Dendritic cell treated with granulocyte-macrophage colony-stimulating factor and Interleukin-4, amounts not matched to agents 40 ng/mL and 50 ng/mL, for 4 days (primary cell): ENCODE results near the gene PEX14.

ENCODE experiments used
- H3K27ac Mint-ChIP-seq: one replicate; pipeline ENCODE4 v1.8.0; 2022; ENCODE audit warnings: mild to moderate bottlenecking, mixed read lengths
- H3K27me3 Mint-ChIP-seq: one replicate; pipeline ENCODE4 v1.8.0; 2022; ENCODE audit warnings: mild to moderate bottlenecking, mixed read lengths
- H3K36me3 Mint-ChIP-seq: one replicate; pipeline ENCODE4 v1.8.0; 2022; ENCODE audit warnings: low read depth, mixed read lengths
- H3K4me1 Mint-ChIP-seq: one replicate; pipeline ENCODE4 v1.8.0; 2022; ENCODE audit warnings: low read depth, mixed read lengths
- H3K4me3 Mint-ChIP-seq: one replicate; pipeline ENCODE4 v1.8.0; 2022; ENCODE audit warnings: mild to moderate bottlenecking, moderate library complexity, mixed read lengths
- H3K9me3 Mint-ChIP-seq: one replicate; pipeline ENCODE4 v1.8.0; 2022; ENCODE audit warnings: mixed read lengths
- intact Hi-C: fragments of 100-400 bp; cut with micrococcal nuclease; formaldehyde crosslinking; loops from one replicate; pipeline ENCODE4 v1.15.0; 2022

PEX14 gene

DNA sequence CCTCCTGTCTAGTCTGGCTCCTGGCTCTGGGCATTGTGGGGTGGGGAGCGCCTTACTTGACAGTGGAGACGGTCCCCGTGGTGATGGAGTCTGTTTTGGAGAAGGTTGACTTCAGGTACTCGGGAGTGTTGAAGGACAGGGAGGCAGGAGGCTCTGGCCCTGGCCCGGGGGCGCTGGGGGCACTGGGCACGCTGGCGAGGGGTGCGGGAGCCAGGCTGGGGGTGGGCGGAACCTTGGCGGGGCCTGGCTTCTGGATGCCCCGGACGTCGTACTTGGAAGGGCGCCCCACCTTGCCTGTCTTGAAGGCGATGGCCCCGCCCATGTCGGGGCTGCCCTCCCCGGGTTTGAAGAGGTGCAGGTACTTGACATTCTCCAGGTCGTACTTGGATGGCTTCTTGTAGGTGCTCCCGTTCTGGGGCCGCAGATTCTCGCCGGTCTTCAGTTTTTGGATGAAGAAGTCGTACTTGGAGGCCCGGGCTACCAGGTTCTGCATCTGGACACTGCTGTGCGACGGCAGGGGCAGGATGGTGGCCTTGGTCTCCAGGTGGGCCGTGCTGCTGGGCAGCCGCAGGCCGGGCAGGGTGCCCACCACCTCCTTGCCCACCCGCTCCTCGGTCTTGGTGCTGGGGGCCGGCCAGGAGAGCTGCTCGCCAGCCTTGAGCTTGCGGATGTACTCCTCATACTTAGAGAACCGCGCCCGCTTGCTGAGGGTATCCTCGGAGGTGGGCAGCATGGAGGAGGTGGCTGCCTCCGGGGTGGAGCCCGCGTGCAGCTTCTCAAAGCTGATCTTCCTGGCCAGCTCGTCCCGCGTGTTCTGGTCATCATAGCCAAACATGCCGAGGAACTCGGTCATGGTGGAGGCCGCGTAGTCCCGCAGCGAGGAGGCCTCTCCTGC is 185.1 kb downstream of the PEX14 start:
- peaks cover 6% of the 10 kb centered on the region for H3K36me3 Mint-ChIP-seq
- intact Hi-C loops = no loop called here

GRCh38 chr1:10661453-10661852 is 186.7 kb downstream of the PEX14 start:
- no peaks in the 10 kb centered on the region for H3K4me1 Mint-ChIP-seq
- no peak overlapping the region for H3K4me3 Mint-ChIP-seq
- no peaks in the 10 kb centered on the region for H3K27me3 Mint-ChIP-seq
- H3K9me3 Mint-ChIP-seq = no peaks in the 10 kb centered on the region
- H3K36me3 Mint-ChIP-seq = peaks cover 6% of the 10 kb centered on the region
- no peak overlapping the region for H3K27ac Mint-ChIP-seq
- intact Hi-C loops = no loop called here

More for the DNA sequence above, 185.1 kb downstream of the PEX14 start:
- Mint-ChIP-seq H3K27me3 (no peaks in the 10 kb centered on the region), H3K4me1 (no peaks in the 10 kb centered on the region), H3K4me3 (no peak overlapping the region), H3K9me3 (no peaks in the 10 kb centered on the region), H3K27ac (no peak overlapping the region)

DNA sequence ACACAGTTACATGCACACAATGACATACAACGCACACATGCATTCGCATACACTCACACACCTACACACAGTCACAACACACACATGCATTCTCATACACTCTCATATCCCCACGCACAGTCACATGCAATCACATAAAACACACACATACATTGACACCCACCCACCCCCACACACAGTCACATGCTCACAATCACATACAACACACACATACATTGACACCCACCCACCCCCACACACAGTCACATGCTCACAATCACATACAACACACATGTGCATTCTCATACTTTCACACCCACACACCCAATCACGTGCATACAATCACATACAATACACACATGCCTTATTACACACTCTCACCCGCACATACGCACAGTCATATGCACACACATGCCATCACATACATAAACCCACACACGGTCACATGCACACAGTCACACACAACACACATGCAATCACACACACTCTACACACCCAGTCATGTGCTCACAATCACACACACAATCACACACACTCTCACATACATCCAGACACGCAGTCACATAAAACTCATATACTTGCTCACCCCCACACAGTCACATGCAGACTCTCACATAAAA is 187.4 kb downstream of the PEX14 start:
- H3K4me3 Mint-ChIP-seq = no peak overlapping the region
- no peaks in the 10 kb centered on the region for H3K9me3 Mint-ChIP-seq
- H3K36me3 Mint-ChIP-seq = peaks cover 6% of the 10 kb centered on the region
- no peak overlapping the region for H3K27ac Mint-ChIP-seq
- intact Hi-C loops = no loop called here
- H3K27me3 Mint-ChIP-seq = no peaks in the 10 kb centered on the region
- H3K4me1 Mint-ChIP-seq = no peaks in the 10 kb centered on the region

- Mint-ChIP-seq H3K4me1 (no peaks in the 10 kb centered on the region), H3K4me3 (no peak overlapping the region), H3K9me3 (no peaks in the 10 kb centered on the region), H3K36me3 (peaks cover 6% of the 10 kb centered on the region), H3K27me3 (no peaks in the 10 kb centered on the region), H3K27ac (no peak overlapping the region)
- intact Hi-C loops = no loop called here
Measured at GRCh38 chr1:10662824-10663677, 188.3 kb downstream of the PEX14 start.

GRCh38 chr1:10663678-10664035 is 188.9 kb downstream of the PEX14 start:
- Mint-ChIP-seq H3K9me3 (no peaks in the 10 kb centered on the region), H3K36me3 (peaks cover 6% of the 10 kb centered on the region), H3K4me1 (no peaks in the 10 kb centered on the region), H3K27ac (no peak overlapping the region), H3K4me3 (no peak overlapping the region), H3K27me3 (no peaks in the 10 kb centered on the region)
- intact Hi-C loops = no loop called here

GRCh38 chr1:10664251-10664650 is 189.5 kb downstream of the PEX14 start:
- intact Hi-C loops = no loop called here
- Mint-ChIP-seq H3K4me3 (no peak overlapping the region), H3K9me3 (no peaks in the 10 kb centered on the region), H3K4me1 (no peaks in the 10 kb centered on the region), H3K27ac (no peak overlapping the region), H3K27me3 (no peaks in the 10 kb centered on the region), H3K36me3 (peaks cover 4% of the 10 kb centered on the region)

DNA sequence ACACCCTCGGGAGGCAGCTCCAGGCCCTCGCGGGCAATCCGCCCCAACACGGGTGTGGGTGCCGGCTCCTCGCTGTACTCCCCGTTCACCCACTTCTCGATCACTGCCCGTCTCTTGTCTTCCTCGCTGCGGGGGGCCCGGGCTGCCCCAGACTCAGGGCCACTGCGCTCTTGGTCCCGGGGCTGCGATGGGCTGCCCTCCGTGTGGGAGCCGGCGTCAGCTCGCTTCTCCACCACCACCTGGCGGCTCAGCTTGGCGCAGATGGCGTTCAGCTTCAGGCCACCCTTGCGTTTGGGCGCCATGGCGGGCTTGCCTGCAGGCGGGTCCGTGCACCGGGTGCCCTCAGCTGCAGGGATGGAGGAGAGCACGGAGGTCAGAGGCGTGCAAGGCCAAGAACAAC is 190.5 kb downstream of the PEX14 start:
- H3K4me3 Mint-ChIP-seq = no peak overlapping the region
- intact Hi-C loops = no loop called here
- no peaks in the 10 kb centered on the region for H3K4me1 Mint-ChIP-seq
- no peak overlapping the region for H3K27ac Mint-ChIP-seq
- no peaks in the 10 kb centered on the region for H3K27me3 Mint-ChIP-seq
- no peaks in the 10 kb centered on the region for H3K9me3 Mint-ChIP-seq
- H3K36me3 Mint-ChIP-seq = no peaks in the 10 kb centered on the region

- H3K27ac Mint-ChIP-seq = no peak overlapping the region
- intact Hi-C loops = no loop called here
- no peaks in the 10 kb centered on the region for H3K4me1 Mint-ChIP-seq
- peaks cover 4% of the 10 kb centered on the region for H3K27me3 Mint-ChIP-seq
- no peaks in the 10 kb centered on the region for H3K9me3 Mint-ChIP-seq
- no peaks in the 10 kb centered on the region for H3K36me3 Mint-ChIP-seq
- no peak overlapping the region for H3K4me3 Mint-ChIP-seq
Measured at GRCh38 chr1:10665930-10666850, 191.4 kb downstream of the PEX14 start.

GRCh38 chr1:10667861-10668761 is 193.4 kb downstream of the PEX14 start:
- Mint-ChIP-seq H3K27ac (no peak overlapping the region), H3K27me3 (peaks cover 5% of the 10 kb centered on the region), H3K9me3 (no peaks in the 10 kb centered on the region), H3K36me3 (no peaks in the 10 kb centered on the region), H3K4me3 (no peak overlapping the region), H3K4me1 (no peaks in the 10 kb centered on the region)
- intact Hi-C loops = no loop called here

GRCh38 chr1:10669570-10669969 is 194.8 kb downstream of the PEX14 start:
- no peaks in the 10 kb centered on the region for H3K36me3 Mint-ChIP-seq
- peaks cover 5% of the 10 kb centered on the region for H3K27me3 Mint-ChIP-seq
- intact Hi-C loops = no loop called here
- H3K4me3 Mint-ChIP-seq = no peak overlapping the region
- no peaks in the 10 kb centered on the region for H3K9me3 Mint-ChIP-seq
- no peaks in the 10 kb centered on the region for H3K4me1 Mint-ChIP-seq
- no peak overlapping the region for H3K27ac Mint-ChIP-seq

DNA sequence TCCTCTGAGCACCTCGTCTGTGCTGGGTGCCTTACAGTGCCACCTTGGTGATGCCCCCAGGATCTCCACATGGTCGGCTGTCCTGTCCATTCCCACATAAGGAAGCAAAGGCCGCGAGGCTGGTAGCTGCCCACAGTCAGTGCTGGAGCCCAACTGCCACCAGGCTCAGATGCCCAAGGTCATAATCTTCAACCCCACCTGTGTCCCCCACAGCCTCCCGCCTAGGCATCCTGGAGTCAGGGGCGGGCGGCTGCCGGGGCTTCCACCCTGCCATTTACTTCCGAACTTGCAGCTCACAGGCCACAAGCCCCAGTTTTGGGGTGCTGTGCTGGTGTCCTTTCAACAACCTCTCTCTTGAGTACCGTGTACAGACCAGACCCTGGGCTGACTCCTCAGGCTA is 195.4 kb downstream of the PEX14 start:
- H3K36me3 Mint-ChIP-seq = no peaks in the 10 kb centered on the region
- no peaks in the 10 kb centered on the region for H3K9me3 Mint-ChIP-seq
- intact Hi-C loops = no loop called here
- H3K4me1 Mint-ChIP-seq = no peaks in the 10 kb centered on the region
- H3K27ac Mint-ChIP-seq = no peak overlapping the region
- peaks cover 5% of the 10 kb centered on the region for H3K27me3 Mint-ChIP-seq
- no peak overlapping the region for H3K4me3 Mint-ChIP-seq

GRCh38 chr1:10671090-10671489 is 196.3 kb downstream of the PEX14 start:
- Mint-ChIP-seq H3K9me3 (no peaks in the 10 kb centered on the region), H3K36me3 (no peaks in the 10 kb centered on the region), H3K27me3 (peaks cover 5% of the 10 kb centered on the region), H3K4me3 (no peak overlapping the region), H3K4me1 (no peaks in the 10 kb centered on the region), H3K27ac (no peak overlapping the region)
- intact Hi-C loops = no loop called here
